Panc1 (cell line): ENCODE data around the gene NPAS2. TPM values are rescaled to one million over a fixed set of nuclear protein-coding genes. Genes with fewer than 3 reads are reported as not detected.
A peak's percentile ranks its signal among the peaks of the same experiment; 100 is the strongest.

Experiments used
- ATAC-seq: fragments of 200-7000 bp; cut with Tn5 transposase; 2 replicates; pipeline ENCODE4 v1.9.1; 2020; ENCODE audit warnings: mild to moderate bottlenecking, moderate library complexity
- BruUV-seq: library from RNA; stranded (reverse); fragments of 400-500 nt; replicated peaks from 2 replicates; lab custom pipeline; 2021; lab: Mats Ljungman, UMichigan
- CTCF ChIA-PET: fragments of 300-600 bp; sonication (Branson Sonifier 250); formaldehyde crosslinking; loops from one replicate; lab custom pipeline; 2022; ENCODE audit warnings: antibody characterized with exemption; lab: Charles Lee
- POLR2A ChIA-PET: fragments of 300-600 bp; sonication (Branson Sonifier 250); formaldehyde crosslinking; loops from one replicate; lab custom pipeline; 2022; ENCODE audit warnings: antibody characterized with exemption; lab: Charles Lee
- DNase-seq: peaks from one replicate; pipeline ENCODE4 v3.0.0-alpha.2; 2010; ENCODE audit warnings: low read depth, low spot score
- H3K27ac ChIP-seq: 2 replicates; pipeline ENCODE4 v1.5.1; 2011; ENCODE audit warnings: mild to moderate bottlenecking, low read length, inconsistent platforms
- H3K27me3 ChIP-seq: fragments of 200-500 bp; sonication (Bioruptor generic); 2 replicates; pipeline ENCODE4 v1.6.0; 2014; ENCODE audit warnings: low read length, inconsistent platforms; ENCODE audit not compliant: control insufficient read depth, insufficient read depth
- H3K36me3 ChIP-seq: fragments of 200-500 bp; sonication (Bioruptor generic); 2 replicates; pipeline ENCODE4 v1.5.1; 2014; ENCODE audit warnings: inconsistent platforms, mild to moderate bottlenecking, low read length, moderate library complexity; ENCODE audit not compliant: control insufficient read depth, insufficient read depth
- H3K4me1 ChIP-seq: 2 replicates; pipeline ENCODE4 v1.5.1; 2011; ENCODE audit warnings: inconsistent platforms, mild to moderate bottlenecking, low read length, moderate library complexity; ENCODE audit not compliant: control insufficient read depth, insufficient read depth
- H3K4me3 ChIP-seq, 2 experiments: 2 replicates each; pipeline ENCODE4 v1.5.1; 2011 to 2012; ENCODE audit warnings: low read depth in 2 of 2, low read length in 2 of 2, mild to moderate bottlenecking in 2 of 2, inconsistent platforms in 1 of 2, moderate library complexity in 1 of 2
- H3K9me3 ChIP-seq: fragments of 200-500 bp; sonication (Bioruptor generic); 2 replicates; pipeline ENCODE4 v1.5.1; 2014; ENCODE audit warnings: low read depth, mild to moderate bottlenecking, inconsistent platforms, low read length, moderate library complexity; ENCODE audit not compliant: control insufficient read depth, insufficient read depth
- POLR2AphosphoS5 ChIP-seq: IDR thresholded peaks from 2 replicates; pipeline ENCODE4 v1.6.1; 2012; ENCODE audit warnings: mild to moderate bottlenecking, low read depth, low read length, moderate library complexity
- SIN3A ChIP-seq: IDR thresholded peaks from 2 replicates; pipeline ENCODE4 v1.6.1; 2012; ENCODE audit warnings: low read depth, mild to moderate bottlenecking, low read length, moderate library complexity, borderline replicate concordance; ENCODE audit not compliant: insufficient read depth
- TCF7L2 ChIP-seq: IDR thresholded peaks from 2 replicates; pipeline ENCODE4 v1.6.1; 2011; ENCODE audit warnings: mild to moderate bottlenecking, low read depth, low read length, inconsistent platforms
- in situ Hi-C: cut with HindIII; loops from 2 replicates; pipeline ENCODE4 v1.10.0; 2016; ENCODE audit warnings: low sequenced_read_pairs, low pct_unique_long_range_greater_than_20kb
- intact Hi-C: fragments of 100-400 bp; cut with micrococcal nuclease; formaldehyde crosslinking; loops from one replicate; pipeline ENCODE4 v1.10.0; 2022; ENCODE audit not compliant: unreplicated experiment
- total RNA-seq: library from RNA; stranded (reverse); gene quantifications from one replicate; pipeline ENCODE4 v1.2.1, GENCODE V29; 2021; ENCODE audit not compliant: unreplicated experiment
- TF ChIP-seq, protein P1 (sequence below), 2 experiments: IDR thresholded peaks; 2 replicates each; pipeline ENCODE4 v1.6.1; 2011 to 2012; ENCODE audit warnings: low read depth in 2 of 2, control low read depth in 1 of 2, low read length in 1 of 2, mild to moderate bottlenecking in 1 of 2, moderate library complexity in 1 of 2; ENCODE audit not compliant: insufficient read depth in 1 of 2
- TF ChIP-seq, protein P2 (sequence below): fragments of 450-650 bp; IDR thresholded peaks from 2 replicates; pipeline ENCODE4 v1.5.1; 2017; ENCODE audit warnings: mild to moderate bottlenecking

The NPAS2 gene
- total RNA-seq, 1 experiment from 2014 or later: 72.8 TPM

DNA sequence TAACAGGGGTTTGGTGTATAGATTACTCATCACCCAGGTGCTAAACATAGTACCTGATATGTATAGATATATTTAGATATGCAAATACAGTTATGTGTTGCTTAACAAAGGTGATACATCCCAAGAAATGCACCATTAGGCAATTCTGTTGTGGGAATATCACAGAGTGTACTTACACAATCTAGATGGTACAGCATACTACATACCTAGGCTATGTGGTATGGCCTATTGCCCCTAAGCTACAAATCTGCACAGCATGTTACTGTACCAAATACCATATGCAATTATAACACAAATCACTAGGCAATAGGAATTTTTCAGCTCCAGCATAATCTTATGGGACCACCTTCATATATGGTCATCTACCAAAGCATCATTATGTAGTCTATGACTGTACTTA lies 43.5 kb upstream of the NPAS2 start:
- Histone ChIP-seq H3K36me3 (no peaks in the 10 kb centered on the region), H3K4me1 (no peaks in the 10 kb centered on the region; the same call in none of the 2 replicates), H3K27me3 (no peaks in the 10 kb centered on the region), H3K27ac (no peak overlapping the region), H3K9me3 (no peaks in the 10 kb centered on the region), H3K4me3 (no peak overlapping the region)
- POLR2A ChIA-PET: no interaction called here
- no TSS peak for BruUV-seq
- CTCF ChIA-PET: no interaction called here
- DNase-seq (no peak), ATAC-seq (no peak)
- intact Hi-C loops (no loop called here), in situ Hi-C loops (no loop called here)
- TF ChIP-seq POLR2AphosphoS5 (no peak), SIN3A (no peak)
- TF ChIP-seq, protein P1, sequence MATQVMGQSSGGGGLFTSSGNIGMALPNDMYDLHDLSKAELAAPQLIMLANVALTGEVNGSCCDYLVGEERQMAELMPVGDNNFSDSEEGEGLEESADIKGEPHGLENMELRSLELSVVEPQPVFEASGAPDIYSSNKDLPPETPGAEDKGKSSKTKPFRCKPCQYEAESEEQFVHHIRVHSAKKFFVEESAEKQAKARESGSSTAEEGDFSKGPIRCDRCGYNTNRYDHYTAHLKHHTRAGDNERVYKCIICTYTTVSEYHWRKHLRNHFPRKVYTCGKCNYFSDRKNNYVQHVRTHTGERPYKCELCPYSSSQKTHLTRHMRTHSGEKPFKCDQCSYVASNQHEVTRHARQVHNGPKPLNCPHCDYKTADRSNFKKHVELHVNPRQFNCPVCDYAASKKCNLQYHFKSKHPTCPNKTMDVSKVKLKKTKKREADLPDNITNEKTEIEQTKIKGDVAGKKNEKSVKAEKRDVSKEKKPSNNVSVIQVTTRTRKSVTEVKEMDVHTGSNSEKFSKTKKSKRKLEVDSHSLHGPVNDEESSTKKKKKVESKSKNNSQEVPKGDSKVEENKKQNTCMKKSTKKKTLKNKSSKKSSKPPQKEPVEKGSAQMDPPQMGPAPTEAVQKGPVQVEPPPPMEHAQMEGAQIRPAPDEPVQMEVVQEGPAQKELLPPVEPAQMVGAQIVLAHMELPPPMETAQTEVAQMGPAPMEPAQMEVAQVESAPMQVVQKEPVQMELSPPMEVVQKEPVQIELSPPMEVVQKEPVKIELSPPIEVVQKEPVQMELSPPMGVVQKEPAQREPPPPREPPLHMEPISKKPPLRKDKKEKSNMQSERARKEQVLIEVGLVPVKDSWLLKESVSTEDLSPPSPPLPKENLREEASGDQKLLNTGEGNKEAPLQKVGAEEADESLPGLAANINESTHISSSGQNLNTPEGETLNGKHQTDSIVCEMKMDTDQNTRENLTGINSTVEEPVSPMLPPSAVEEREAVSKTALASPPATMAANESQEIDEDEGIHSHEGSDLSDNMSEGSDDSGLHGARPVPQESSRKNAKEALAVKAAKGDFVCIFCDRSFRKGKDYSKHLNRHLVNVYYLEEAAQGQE (IDR thresholded peaks at IDR 0.05; ENCODE audit: insufficient read depth in 1 of 2, low read depth in 2 of 2, low read length in 1 of 2): no peak

DNA sequence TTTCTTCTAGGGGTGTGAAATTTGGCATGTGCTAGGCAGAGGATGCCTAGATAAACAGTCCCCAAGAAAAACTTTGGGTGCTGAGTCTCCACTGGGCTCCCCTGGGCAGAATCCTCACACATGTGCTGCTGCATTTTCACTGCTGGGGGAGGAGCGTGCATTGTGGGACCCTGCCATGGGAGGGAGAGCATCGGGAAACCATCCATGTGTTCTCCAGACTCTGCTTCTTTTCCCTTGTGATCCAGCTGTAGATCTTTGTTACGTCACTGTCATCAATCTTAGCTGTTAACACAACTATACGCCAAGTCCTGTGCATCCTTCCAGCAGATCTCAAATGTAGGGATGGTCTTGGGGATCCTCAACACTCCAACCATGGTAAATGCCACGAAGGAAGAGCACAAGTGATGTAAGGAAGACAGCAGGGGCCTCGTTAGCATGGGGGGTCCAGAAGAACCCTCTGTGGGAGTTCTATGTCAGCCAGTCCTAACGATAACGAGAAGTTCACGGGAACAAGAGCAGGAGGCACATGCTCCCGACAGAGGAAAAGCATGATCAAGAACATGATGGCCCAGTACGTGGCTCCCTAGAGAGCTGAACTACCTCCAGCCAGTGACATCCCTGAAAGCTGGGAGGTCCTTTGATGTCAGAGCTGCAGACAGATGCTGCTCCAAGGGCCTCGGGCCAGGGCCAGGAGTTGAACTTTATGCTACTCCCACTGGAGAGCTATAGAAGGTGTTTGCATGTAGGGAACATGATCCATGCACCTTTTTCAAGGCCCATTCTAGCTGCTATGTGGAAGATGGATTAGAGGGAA lies 41.1 kb upstream of the NPAS2 start:
- ATAC-seq: no peak
- CTCF ChIA-PET: interaction anchor here (0.6 kb wide), 1 partner anchor 8 kb away, joined by 5 read pairs; no protein-coding TSS in a partner anchor

More for the DNA sequence above, 41.1 kb upstream of the NPAS2 start:
- Histone ChIP-seq H3K4me1 (no peaks in the 10 kb centered on the region; the same call in none of the 2 replicates), H3K9me3 (no peaks in the 10 kb centered on the region), H3K27ac (peak overlapping the region; percentile 27; the same call in 1 of the 2 replicates), H3K27me3 (no peaks in the 10 kb centered on the region), H3K4me3 (no peak overlapping the region), H3K36me3 (no peaks in the 10 kb centered on the region)
- no peak for DNase-seq
- POLR2A ChIA-PET: interaction anchor here (0.6 kb wide), 1 partner anchor 32 kb away, joined by 7 read pairs; no protein-coding TSS in a partner anchor
- intact Hi-C loops: no loop called here
- no TSS peak for BruUV-seq
- TF ChIP-seq, protein P1 (IDR thresholded peaks at IDR 0.05; ENCODE audit: insufficient read depth in 1 of 2, low read depth in 2 of 2, low read length in 1 of 2): no peak
- TF ChIP-seq POLR2AphosphoS5 (no peak), TCF7L2 (no peak), SIN3A (no peak)
- TF ChIP-seq, protein P2, sequence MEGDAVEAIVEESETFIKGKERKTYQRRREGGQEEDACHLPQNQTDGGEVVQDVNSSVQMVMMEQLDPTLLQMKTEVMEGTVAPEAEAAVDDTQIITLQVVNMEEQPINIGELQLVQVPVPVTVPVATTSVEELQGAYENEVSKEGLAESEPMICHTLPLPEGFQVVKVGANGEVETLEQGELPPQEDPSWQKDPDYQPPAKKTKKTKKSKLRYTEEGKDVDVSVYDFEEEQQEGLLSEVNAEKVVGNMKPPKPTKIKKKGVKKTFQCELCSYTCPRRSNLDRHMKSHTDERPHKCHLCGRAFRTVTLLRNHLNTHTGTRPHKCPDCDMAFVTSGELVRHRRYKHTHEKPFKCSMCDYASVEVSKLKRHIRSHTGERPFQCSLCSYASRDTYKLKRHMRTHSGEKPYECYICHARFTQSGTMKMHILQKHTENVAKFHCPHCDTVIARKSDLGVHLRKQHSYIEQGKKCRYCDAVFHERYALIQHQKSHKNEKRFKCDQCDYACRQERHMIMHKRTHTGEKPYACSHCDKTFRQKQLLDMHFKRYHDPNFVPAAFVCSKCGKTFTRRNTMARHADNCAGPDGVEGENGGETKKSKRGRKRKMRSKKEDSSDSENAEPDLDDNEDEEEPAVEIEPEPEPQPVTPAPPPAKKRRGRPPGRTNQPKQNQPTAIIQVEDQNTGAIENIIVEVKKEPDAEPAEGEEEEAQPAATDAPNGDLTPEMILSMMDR: no peak
- in situ Hi-C loops: no loop called here
